HL-60/S4 treated with retinoic acid at 250 ng/mL for 4 days and 3 days (cell line): ENCODE measurements around the gene UBXN7.
"Not testable (repeated sequence)": the region's sequence is repeated elsewhere in the genome, so short reads cannot be mapped to it uniquely, and the experiment has no call there.

ENCODE experiments used
- in situ Hi-C: fragments of 300-500 bp; cut with MboI; formaldehyde crosslinking; loops from 2 replicates; pipeline ENCODE4 v1.7.0; 2022; ENCODE audit warnings: low sequenced_read_pairs

The UBXN7 gene

GRCh38 chr3:196419386-196419785 lies 12.8 kb downstream of the UBXN7 start:
- in situ Hi-C loops = no loop called here

- in situ Hi-C loops = no loop called here
These were observed 13.6 kb downstream of the UBXN7 start for GRCh38 chr3:196418601-196419000.

GRCh38 chr3:196414469-196414868 lies 17.8 kb downstream of the UBXN7 start:
- in situ Hi-C loops = no loop called here

GRCh38 chr3:196412704-196413103 lies 19.5 kb downstream of the UBXN7 start:
- in situ Hi-C loops = no loop called here

GRCh38 chr3:196409409-196409808 lies 22.8 kb downstream of the UBXN7 start:
- in situ Hi-C loops = no loop called here

GRCh38 chr3:196408565-196409300 lies 23.5 kb downstream of the UBXN7 start:
- in situ Hi-C loops = no loop called here

GRCh38 chr3:196406811-196407470 lies 25.3 kb downstream of the UBXN7 start:
- in situ Hi-C loops = no loop called here

- in situ Hi-C loops = no loop called here
These were observed 31.9 kb downstream of the UBXN7 start for GRCh38 chr3:196400331-196400730.

GRCh38 chr3:196399485-196399945 lies 32.7 kb downstream of the UBXN7 start:
- in situ Hi-C loops = no loop called here

GRCh38 chr3:196398782-196399181 lies 33.4 kb downstream of the UBXN7 start:
- in situ Hi-C loops = no loop called here

- in situ Hi-C loops = no loop called here
These were observed 34.3 kb downstream of the UBXN7 start for GRCh38 chr3:196397941-196398340.

GRCh38 chr3:196390116-196390515 lies 42.1 kb downstream of the UBXN7 start:
- in situ Hi-C loops = no loop called here

GRCh38 chr3:196388956-196389355 lies 43.3 kb downstream of the UBXN7 start:
- in situ Hi-C loops = no loop called here

- in situ Hi-C loops = not testable (repeated sequence)
These were observed 44.3 kb downstream of the UBXN7 start for GRCh38 chr3:196387941-196388340.

- in situ Hi-C loops = not testable (repeated sequence)
These were observed 45.4 kb downstream of the UBXN7 start for GRCh38 chr3:196386797-196387196.

GRCh38 chr3:196386034-196386433 lies 46.2 kb downstream of the UBXN7 start:
- in situ Hi-C loops = not testable (repeated sequence)

GRCh38 chr3:196385446-196385845 lies 46.8 kb downstream of the UBXN7 start:
- in situ Hi-C loops = not testable (repeated sequence)

GRCh38 chr3:196378146-196378841 lies 53.9 kb downstream of the UBXN7 start:
- in situ Hi-C loops = no loop called here

GRCh38 chr3:196377321-196377720 lies 54.9 kb downstream of the UBXN7 start:
- in situ Hi-C loops = no loop called here

GRCh38 chr3:196365736-196366135 lies 66.5 kb downstream of the UBXN7 start:
- in situ Hi-C loops = no loop called here

- in situ Hi-C loops = no loop called here
These were observed 71.6 kb downstream of the UBXN7 start for GRCh38 chr3:196360586-196360985.

GRCh38 chr3:196358540-196358939 lies 73.7 kb downstream of the UBXN7 start:
- in situ Hi-C loops = not testable (repeated sequence)
